ENCODE measurements around the gene SCYGR7.

SCYGR7 gene, protein sequence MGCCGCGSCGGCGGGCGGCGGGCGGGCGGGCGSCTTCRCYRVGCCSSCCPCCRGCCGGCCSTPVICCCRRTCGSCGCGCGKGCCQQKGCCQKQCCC

DNA sequence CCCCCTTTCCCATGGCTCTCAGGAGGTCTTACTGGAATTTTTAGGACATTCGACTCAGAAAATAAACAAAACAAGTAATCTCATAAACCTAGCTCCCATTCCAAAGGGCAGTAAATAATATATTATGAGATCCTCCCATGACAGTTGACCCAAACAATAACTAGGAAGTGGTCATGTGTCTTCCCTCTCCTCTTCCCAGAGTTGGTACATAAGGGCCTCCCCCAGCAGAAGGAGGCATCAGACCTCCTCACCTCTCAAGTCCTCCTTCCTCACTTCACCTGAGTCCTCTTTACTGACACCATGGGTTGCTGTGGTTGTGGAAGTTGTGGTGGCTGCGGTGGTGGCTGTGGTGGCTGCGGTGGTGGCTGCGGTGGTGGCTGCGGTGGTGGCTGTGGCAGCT lies at the start of gene SCYGR7:
Gene SCYGR7, plus strand, starts transcription at position 301 of the 400 bp plus-strand sequence. Its CDS starts 0 bp downstream, at position 301.
- Histone ChIP-seq H3K9ac (no peak within 1 kb of the TSS), H3K79me2 (ENCODE audit: insufficient read depth, low read depth) (no peaks in the 10 kb centered on the region), H3K27ac (no peak within 1 kb of the TSS), H3K4me3 (IDR thresholded peaks at IDR 0.05; ENCODE audit: insufficient read depth, low read depth, low read length) (no peak within 1 kb of the TSS), H3K4me1 (ENCODE audit: low read depth, poor library complexity, severe bottlenecking) (no peaks in the 10 kb centered on the region), H3K36me3 (ENCODE audit: insufficient read depth) (no peaks in the 10 kb centered on the region), H4K20me1 (ENCODE audit: insufficient read depth) (no peaks in the 10 kb centered on the region), H3K27me3 (ENCODE audit: insufficient read depth, low read depth) (no peaks in the 10 kb centered on the region), H2AFZ (ENCODE audit: low read depth) (no peak within 1 kb of the TSS), H3K4me2 (no peak within 1 kb of the TSS)
- TF ChIP-seq, protein P1, sequence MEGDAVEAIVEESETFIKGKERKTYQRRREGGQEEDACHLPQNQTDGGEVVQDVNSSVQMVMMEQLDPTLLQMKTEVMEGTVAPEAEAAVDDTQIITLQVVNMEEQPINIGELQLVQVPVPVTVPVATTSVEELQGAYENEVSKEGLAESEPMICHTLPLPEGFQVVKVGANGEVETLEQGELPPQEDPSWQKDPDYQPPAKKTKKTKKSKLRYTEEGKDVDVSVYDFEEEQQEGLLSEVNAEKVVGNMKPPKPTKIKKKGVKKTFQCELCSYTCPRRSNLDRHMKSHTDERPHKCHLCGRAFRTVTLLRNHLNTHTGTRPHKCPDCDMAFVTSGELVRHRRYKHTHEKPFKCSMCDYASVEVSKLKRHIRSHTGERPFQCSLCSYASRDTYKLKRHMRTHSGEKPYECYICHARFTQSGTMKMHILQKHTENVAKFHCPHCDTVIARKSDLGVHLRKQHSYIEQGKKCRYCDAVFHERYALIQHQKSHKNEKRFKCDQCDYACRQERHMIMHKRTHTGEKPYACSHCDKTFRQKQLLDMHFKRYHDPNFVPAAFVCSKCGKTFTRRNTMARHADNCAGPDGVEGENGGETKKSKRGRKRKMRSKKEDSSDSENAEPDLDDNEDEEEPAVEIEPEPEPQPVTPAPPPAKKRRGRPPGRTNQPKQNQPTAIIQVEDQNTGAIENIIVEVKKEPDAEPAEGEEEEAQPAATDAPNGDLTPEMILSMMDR (conservative IDR thresholded peaks at IDR 0.05; ENCODE audit: low read depth, low read length): no peak

DNA sequence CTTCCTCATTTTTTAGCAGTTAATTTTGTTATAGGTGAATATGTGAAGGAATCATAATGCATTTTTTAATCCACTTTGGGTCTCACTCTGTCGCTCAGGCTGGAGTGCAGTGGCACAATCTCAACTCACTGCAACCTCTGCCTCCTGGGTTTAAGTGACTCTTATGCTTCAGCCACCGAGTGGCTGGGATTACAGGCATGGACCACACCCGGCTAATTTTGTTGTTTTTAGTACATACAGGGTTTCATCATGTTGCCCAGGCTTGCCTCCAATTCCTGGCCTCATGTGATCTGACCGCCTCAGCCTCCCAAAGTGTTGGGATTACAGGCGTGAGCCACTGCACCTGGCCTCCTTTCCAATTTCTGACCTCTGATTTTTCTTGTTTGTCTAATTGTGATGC lies 43.9 kb upstream of the SCYGR7 start:
- Histone ChIP-seq H4K20me1 (ENCODE audit: insufficient read depth) (no peaks in the 10 kb centered on the region), H3K4me1 (ENCODE audit: low read depth, poor library complexity, severe bottlenecking) (no peaks in the 10 kb centered on the region), H3K36me3 (ENCODE audit: insufficient read depth) (no peaks in the 10 kb centered on the region), H3K4me3 (IDR thresholded peaks at IDR 0.05; ENCODE audit: insufficient read depth, low read depth, low read length) (no peak overlapping the region), H3K9ac (no peak overlapping the region), H3K4me2 (no peak overlapping the region), H3K27ac (no peak overlapping the region), H3K27me3 (ENCODE audit: insufficient read depth, low read depth) (no peaks in the 10 kb centered on the region), H3K79me2 (ENCODE audit: insufficient read depth, low read depth) (no peaks in the 10 kb centered on the region), H2AFZ (ENCODE audit: low read depth) (no peak overlapping the region)
- TF ChIP-seq, protein P1 (conservative IDR thresholded peaks at IDR 0.05; ENCODE audit: low read depth, low read length): no peak

DNA sequence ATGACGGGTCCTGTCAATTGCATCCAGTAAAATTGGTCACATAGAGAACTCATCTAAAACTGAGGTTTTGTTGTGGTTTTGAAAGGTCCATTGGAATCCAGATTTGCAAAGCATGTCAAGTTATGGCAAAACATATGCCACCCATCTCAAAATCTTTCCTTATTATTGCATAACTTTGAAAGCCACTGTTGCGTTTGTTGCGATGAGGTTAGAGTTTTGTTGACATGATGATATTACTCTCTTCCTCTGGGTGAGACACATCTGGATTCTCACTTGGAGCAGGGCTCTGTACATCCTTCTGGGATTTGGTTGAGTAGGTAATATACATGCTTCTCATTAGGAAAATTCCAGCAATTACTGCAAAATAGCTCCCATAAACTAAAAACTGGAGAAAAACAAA lies 40.9 kb upstream of the SCYGR7 start:
- no peaks in the 10 kb centered on the region for H3K36me3 ChIP-seq (ENCODE audit: insufficient read depth)
- no peaks in the 10 kb centered on the region for H4K20me1 ChIP-seq (ENCODE audit: insufficient read depth)
- no peak overlapping the region for H3K9ac ChIP-seq
- no peaks in the 10 kb centered on the region for H3K79me2 ChIP-seq (ENCODE audit: insufficient read depth, low read depth)
- H3K4me3 ChIP-seq (IDR thresholded peaks at IDR 0.05; ENCODE audit: insufficient read depth, low read depth, low read length): no peak overlapping the region
- no peaks in the 10 kb centered on the region for H3K4me1 ChIP-seq (ENCODE audit: low read depth, poor library complexity, severe bottlenecking)
- no peak overlapping the region for H3K4me2 ChIP-seq
- H3K27ac ChIP-seq: no peak overlapping the region
- H3K27me3 ChIP-seq (ENCODE audit: insufficient read depth, low read depth): no peaks in the 10 kb centered on the region
- H2AFZ ChIP-seq (ENCODE audit: low read depth): no peak overlapping the region
- TF ChIP-seq, protein P1 (conservative IDR thresholded peaks at IDR 0.05; ENCODE audit: low read depth, low read length): no peak

DNA sequence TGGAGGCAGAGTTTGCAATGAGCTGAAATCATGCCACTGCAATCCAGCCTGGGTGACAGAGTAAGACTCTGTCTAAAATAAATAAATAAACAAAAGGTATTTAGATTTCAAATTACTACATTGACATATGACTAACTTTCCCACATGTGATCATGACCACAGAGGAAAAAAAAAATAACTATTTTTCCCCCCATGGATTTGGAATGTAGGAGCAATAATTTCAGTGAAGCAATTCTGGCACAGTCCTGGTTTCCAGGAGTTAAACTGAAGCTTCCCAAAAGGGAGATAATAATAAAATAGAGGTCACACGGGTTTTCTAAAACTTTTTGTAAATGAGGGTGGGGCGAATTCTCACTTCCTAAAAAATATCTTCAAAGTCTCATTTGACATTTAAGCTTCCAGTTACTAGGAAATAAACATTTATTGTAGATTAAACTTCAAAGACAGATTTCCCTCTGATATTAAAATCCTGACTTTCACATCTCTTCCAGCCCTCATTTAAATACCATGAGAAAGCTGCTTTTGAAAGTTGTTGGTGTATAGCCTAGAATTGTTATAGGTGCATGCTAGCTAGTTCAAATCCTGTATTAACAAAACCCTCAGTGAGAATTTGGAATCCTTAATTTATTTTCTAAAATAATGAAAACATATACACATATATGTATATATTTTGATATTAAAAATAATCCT lies 31.0 kb upstream of the SCYGR7 start:
- TF ChIP-seq, protein P1 (conservative IDR thresholded peaks at IDR 0.05; ENCODE audit: low read depth, low read length): no peak
- H3K4me2 ChIP-seq: no peak overlapping the region
- no peak overlapping the region for H3K4me3 ChIP-seq (IDR thresholded peaks at IDR 0.05; ENCODE audit: insufficient read depth, low read depth, low read length)
- no peaks in the 10 kb centered on the region for H3K27me3 ChIP-seq (ENCODE audit: insufficient read depth, low read depth)
- no peaks in the 10 kb centered on the region for H3K79me2 ChIP-seq (ENCODE audit: insufficient read depth, low read depth)
- no peak overlapping the region for H3K27ac ChIP-seq
- H3K36me3 ChIP-seq (ENCODE audit: insufficient read depth): no peaks in the 10 kb centered on the region
- no peaks in the 10 kb centered on the region for H3K4me1 ChIP-seq (ENCODE audit: low read depth, poor library complexity, severe bottlenecking)
- H2AFZ ChIP-seq (ENCODE audit: low read depth): no peak overlapping the region
- H3K9ac ChIP-seq: no peak overlapping the region
- no peaks in the 10 kb centered on the region for H4K20me1 ChIP-seq (ENCODE audit: insufficient read depth)

Measured in KMS-11 (cell line).